Measurements from ENCODE around the gene CLCN3.

DNA sequence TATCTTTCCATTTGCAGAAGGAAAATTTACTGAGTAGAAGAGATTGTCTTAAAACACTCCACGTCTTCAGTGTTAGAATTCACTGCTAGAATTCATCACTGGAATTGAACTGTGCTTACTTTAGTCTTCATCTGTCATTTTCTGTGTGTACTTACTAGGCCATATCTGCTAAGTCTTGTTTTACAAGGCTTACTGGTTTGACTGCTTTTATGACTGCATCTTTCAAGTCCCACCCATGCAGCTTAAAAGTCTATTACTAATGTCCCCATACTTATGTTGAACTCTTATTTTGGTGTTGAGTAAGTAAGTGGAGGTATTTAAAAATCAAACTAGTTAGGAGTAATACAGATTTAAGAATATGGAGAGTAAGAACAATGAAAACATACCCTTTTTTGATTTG lies 14.6 kb downstream of the CLCN3 start:
- TF ChIP-seq CTCF (IDR thresholded peaks at IDR 0.05) (no peak), EZH2phosphoT487 (IDR thresholded peaks at IDR 0.05) (no peak), EZH2 (IDR thresholded peaks at IDR 0.05) (no peak)
